H1 (cell line): Measurements from ENCODE around the gene SELENOI. TPM values are rescaled to one million over a fixed set of nuclear protein-coding genes. Genes with fewer than 3 reads are reported as not detected.

ENCODE experiments used
- CBX5 ChIP-seq: fragments of 300-800, 300-1000 bp; sonication (generic); IDR thresholded peaks from 2 replicates; pipeline ENCODE4 v1.7.1; 2016; ENCODE audit warnings: antibody characterized with exemption, low read length, low read depth
- FOSL1 ChIP-seq: IDR thresholded peaks from 2 replicates; pipeline ENCODE4 v1.6.1; 2011; ENCODE audit warnings: mild to moderate bottlenecking, low read depth, low read length, moderate library complexity; ENCODE audit not compliant: insufficient read depth
- NRF1 ChIP-seq: IDR thresholded peaks from 2 replicates; pipeline ENCODE4 v1.6.1; 2011; ENCODE audit warnings: mild to moderate bottlenecking, low read depth, low read length, improper control_type of control experiment
- SIRT6 ChIP-seq: IDR thresholded peaks from one replicate; pipeline ENCODE4 v1.7.1; 2012; ENCODE audit warnings: low read length, inconsistent platforms
- TBP ChIP-seq: IDR thresholded peaks from 2 replicates; pipeline ENCODE4 v1.6.1; 2011; ENCODE audit warnings: low read depth, low read length, improper control_type of control experiment
- ZNF274 ChIP-seq: IDR thresholded peaks from 2 replicates; pipeline ENCODE4 v1.7.0; 2012; ENCODE audit warnings: low read length, borderline replicate concordance; ENCODE audit errors: extremely low read depth
- polyA plus RNA-seq, 7 experiments: library from polyadenylated mRNA; depleted of rRNA in 3 of 7; stranded (reverse) in 5 of 7; unstranded in 2 of 7; fragments of >200 nt in 5 of 7; fragments of 200-250 nt in 2 of 7; gene quantifications; 1 replicate in 5 of 7; 2 replicates in 1 of 7; 4 replicates in 1 of 7; pipeline versions ENCODE4 v1.2.1 to v1.2.3, GENCODE V29; 2011 to 2013; ENCODE audit warnings: missing spikeins in 2 of 7, mixed read lengths in 2 of 7
- total RNA-seq: library from RNA; stranded (reverse); fragmentation: NEBNext Ultra II Directional; extraction: Animal tissue kit (Norgen Biotek cat#: 25700); gene quantifications from 2 replicates; pipeline ENCODE4 v1.2.1, GENCODE V29; 2021
- TF ChIP-seq, protein P1 (sequence below): fragments of 300-600 bp; sonication (generic); IDR thresholded peaks from 2 replicates; pipeline ENCODE4 v1.7.1; 2012; ENCODE audit warnings: low read length, moderate library complexity, mild to moderate bottlenecking, inconsistent platforms; ENCODE audit not compliant: insufficient replicate concordance
- TF ChIP-seq, protein P2 (sequence below): IDR thresholded peaks from 2 replicates; pipeline ENCODE4 v1.6.1; 2012; ENCODE audit warnings: low read length, inconsistent platforms

The SELENOI gene
- total and polyA plus RNA-seq, 2 of the 8 experiments (the other 6 are each of a cell fraction or from before 2014, with no cell fraction given) = 15.9 to 63.8 TPM

DNA sequence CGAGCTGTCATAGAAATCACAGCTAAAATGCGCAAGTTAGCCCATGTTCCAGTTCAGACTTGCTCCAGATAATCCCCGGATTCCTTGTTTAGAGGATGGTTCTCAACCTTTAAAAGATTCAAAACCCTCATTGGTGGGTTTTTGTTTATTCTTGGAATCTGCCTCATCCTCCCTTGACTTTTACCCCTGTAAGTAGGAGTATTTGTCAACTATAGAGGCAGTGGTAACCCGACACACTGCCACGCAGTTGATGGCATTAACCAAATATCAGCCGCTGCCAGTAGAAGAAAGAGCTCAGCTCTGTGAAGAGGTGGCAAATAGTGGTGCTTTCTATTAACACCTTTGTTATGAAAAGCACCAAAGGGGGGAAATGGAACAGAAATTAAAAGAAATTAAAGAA, 40.4 kb upstream of the SELENOI start (continued):
- TF ChIP-seq, protein P1, sequence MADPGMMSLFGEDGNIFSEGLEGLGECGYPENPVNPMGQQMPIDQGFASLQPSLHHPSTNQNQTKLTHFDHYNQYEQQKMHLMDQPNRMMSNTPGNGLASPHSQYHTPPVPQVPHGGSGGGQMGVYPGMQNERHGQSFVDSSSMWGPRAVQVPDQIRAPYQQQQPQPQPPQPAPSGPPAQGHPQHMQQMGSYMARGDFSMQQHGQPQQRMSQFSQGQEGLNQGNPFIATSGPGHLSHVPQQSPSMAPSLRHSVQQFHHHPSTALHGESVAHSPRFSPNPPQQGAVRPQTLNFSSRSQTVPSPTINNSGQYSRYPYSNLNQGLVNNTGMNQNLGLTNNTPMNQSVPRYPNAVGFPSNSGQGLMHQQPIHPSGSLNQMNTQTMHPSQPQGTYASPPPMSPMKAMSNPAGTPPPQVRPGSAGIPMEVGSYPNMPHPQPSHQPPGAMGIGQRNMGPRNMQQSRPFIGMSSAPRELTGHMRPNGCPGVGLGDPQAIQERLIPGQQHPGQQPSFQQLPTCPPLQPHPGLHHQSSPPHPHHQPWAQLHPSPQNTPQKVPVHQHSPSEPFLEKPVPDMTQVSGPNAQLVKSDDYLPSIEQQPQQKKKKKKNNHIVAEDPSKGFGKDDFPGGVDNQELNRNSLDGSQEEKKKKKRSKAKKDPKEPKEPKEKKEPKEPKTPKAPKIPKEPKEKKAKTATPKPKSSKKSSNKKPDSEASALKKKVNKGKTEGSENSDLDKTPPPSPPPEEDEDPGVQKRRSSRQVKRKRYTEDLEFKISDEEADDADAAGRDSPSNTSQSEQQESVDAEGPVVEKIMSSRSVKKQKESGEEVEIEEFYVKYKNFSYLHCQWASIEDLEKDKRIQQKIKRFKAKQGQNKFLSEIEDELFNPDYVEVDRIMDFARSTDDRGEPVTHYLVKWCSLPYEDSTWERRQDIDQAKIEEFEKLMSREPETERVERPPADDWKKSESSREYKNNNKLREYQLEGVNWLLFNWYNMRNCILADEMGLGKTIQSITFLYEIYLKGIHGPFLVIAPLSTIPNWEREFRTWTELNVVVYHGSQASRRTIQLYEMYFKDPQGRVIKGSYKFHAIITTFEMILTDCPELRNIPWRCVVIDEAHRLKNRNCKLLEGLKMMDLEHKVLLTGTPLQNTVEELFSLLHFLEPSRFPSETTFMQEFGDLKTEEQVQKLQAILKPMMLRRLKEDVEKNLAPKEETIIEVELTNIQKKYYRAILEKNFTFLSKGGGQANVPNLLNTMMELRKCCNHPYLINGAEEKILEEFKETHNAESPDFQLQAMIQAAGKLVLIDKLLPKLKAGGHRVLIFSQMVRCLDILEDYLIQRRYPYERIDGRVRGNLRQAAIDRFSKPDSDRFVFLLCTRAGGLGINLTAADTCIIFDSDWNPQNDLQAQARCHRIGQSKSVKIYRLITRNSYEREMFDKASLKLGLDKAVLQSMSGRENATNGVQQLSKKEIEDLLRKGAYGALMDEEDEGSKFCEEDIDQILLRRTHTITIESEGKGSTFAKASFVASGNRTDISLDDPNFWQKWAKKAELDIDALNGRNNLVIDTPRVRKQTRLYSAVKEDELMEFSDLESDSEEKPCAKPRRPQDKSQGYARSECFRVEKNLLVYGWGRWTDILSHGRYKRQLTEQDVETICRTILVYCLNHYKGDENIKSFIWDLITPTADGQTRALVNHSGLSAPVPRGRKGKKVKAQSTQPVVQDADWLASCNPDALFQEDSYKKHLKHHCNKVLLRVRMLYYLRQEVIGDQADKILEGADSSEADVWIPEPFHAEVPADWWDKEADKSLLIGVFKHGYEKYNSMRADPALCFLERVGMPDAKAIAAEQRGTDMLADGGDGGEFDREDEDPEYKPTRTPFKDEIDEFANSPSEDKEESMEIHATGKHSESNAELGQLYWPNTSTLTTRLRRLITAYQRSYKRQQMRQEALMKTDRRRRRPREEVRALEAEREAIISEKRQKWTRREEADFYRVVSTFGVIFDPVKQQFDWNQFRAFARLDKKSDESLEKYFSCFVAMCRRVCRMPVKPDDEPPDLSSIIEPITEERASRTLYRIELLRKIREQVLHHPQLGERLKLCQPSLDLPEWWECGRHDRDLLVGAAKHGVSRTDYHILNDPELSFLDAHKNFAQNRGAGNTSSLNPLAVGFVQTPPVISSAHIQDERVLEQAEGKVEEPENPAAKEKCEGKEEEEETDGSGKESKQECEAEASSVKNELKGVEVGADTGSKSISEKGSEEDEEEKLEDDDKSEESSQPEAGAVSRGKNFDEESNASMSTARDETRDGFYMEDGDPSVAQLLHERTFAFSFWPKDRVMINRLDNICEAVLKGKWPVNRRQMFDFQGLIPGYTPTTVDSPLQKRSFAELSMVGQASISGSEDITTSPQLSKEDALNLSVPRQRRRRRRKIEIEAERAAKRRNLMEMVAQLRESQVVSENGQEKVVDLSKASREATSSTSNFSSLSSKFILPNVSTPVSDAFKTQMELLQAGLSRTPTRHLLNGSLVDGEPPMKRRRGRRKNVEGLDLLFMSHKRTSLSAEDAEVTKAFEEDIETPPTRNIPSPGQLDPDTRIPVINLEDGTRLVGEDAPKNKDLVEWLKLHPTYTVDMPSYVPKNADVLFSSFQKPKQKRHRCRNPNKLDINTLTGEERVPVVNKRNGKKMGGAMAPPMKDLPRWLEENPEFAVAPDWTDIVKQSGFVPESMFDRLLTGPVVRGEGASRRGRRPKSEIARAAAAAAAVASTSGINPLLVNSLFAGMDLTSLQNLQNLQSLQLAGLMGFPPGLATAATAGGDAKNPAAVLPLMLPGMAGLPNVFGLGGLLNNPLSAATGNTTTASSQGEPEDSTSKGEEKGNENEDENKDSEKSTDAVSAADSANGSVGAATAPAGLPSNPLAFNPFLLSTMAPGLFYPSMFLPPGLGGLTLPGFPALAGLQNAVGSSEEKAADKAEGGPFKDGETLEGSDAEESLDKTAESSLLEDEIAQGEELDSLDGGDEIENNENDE = no peak
- TF ChIP-seq ZNF274 (no peak), SIRT6 (no peak), FOSL1 (no peak), NRF1 (no peak), CBX5 (no peak), TBP (no peak)
- TF ChIP-seq, protein P2, sequence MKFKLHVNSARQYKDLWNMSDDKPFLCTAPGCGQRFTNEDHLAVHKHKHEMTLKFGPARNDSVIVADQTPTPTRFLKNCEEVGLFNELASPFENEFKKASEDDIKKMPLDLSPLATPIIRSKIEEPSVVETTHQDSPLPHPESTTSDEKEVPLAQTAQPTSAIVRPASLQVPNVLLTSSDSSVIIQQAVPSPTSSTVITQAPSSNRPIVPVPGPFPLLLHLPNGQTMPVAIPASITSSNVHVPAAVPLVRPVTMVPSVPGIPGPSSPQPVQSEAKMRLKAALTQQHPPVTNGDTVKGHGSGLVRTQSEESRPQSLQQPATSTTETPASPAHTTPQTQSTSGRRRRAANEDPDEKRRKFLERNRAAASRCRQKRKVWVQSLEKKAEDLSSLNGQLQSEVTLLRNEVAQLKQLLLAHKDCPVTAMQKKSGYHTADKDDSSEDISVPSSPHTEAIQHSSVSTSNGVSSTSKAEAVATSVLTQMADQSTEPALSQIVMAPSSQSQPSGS = no peak
